IPS DF 4.7 (cell line): ENCODE measurements around the gene CALY.

ENCODE experiments used
- DNase-seq: peaks from one replicate; pipeline ENCODE4 v3.0.0-alpha.2; 2013; ENCODE audit warnings: low spot score; ENCODE audit errors: extremely low read depth

CALY gene

DNA sequence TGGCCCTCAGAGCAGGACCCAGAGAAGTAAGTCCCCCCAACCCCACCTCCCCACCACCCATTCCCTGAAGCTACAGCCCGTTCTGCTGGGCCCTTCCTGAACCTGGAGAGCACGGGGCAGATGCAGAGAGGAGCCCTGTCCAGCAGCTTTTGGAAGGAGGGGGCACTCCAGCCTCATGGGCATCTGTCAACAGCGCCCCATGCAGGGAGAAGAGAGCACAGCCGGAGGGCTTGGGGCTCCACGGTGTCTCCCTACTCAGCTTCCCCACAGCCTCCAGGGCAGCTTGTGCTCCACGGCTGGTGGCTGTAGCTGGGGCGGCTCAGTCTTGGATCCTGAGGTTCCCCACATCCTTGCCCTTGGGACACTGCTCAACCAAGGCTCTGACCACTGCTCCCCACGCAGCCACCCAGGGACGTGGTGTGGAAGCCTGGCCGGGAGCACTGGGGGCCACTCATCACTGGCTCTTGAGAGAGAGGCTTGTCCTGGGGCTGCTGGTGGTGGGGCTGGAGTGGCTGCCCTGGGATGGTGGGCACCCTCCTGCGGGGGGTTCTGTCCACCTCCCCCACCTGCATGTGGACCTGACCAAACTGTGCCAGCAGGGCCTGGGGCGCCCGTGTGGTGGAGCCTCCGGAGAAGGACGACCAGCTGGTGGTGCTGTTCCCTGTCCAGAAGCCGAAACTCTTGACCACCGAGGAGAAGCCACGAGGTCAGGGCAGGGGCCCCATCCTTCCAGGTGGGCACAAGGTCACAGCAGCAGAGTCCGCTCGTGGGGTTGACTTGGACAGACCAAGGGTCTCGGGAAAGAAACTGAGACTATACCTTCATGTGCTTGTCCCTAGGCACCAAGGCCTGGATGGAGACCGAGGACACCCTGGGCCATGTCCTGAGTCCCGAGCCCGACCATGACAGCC lies 15.0 kb upstream of the CALY start:
- no peak for DNase-seq

DNA sequence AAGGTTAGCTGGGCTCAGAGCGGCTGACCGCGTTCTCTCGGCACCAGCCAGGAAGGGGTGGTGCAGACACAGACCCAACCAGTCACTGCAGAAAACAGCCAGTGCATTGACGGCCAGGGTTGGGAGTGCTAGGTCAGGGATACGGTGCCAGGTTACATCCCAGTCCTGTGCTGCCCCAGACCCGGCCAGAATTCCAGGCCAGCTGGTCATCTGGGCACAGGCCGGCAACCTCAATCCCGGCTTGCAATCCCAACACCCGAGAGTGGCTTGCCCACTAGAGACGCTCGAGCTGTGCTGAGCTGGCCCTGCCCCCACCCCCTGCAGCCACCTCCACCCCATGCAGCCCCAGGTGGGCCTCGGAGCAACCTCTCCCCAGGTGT lies 14.2 kb upstream of the CALY start:
- no peak for DNase-seq

DNA sequence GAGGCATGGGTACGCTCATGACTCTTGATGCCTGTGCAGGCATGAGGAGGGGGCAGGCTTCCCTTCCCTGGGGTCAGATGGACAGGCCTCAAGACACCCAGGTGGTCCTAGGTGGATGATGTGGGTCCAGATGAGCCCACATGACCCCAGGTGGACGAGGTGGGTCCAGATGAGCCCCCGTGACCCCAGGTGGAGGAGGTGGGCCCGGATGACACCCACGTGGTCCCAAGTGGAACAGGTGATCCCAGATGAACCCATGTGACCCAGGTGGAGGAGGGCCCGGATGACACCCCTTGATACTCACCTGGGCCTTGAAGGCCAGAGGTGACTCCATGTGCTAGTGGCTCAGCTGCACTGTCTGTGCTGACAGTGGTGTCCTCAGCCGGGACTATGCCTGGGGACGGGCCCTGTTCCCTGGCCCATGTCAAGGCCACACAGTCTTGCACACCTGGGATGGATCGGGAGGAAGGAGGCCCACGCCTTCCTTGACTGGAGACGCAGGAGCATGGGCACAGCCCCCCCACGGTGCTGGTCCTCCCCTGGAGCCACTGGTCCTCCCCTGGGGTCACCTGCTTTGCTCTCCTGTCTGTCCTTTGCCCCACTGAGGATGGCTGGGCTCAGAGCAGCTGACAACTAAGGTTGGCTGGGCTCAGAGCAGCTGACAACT lies 13.7 kb upstream of the CALY start:
- no peak for DNase-seq

DNA sequence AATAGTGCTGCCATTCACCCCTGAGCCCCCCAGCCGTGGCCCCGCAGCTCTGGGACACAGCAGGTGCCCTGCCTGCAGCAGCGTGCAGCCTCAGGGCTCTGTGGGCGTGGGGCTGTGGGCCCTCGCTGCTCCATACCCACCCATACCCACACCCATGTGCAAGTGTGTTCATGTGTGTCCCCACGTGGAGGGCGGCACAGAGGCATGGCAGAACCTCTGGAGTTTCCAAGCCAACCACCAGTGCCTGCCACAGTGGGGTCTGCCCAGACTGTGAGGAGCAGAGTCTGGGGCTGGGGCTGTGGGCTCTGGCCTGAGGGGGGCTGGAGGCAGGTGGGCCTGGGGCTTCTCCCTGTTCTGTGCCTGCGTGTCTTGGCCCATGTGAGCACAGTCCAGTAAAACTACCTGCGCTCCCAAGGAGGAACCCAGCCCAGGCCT lies 12.9 kb upstream of the CALY start:
- DNase-seq, result no peak

DNA sequence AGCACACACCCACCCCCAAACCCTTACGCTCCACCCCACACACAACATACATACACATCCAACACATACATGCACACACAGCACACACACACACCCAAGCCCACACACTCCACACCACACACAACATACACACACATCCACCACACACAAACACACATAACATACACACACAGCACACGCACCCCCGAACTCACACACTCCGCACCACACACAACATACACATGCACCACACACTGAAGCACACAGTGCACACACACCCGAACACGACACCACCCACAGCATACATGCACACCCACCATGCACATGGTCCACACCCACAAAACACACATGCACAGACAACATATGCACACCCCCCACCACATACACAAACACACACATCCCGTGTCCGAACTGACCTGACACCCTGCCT lies 12.5 kb upstream of the CALY start:
- no peak for DNase-seq

DNA sequence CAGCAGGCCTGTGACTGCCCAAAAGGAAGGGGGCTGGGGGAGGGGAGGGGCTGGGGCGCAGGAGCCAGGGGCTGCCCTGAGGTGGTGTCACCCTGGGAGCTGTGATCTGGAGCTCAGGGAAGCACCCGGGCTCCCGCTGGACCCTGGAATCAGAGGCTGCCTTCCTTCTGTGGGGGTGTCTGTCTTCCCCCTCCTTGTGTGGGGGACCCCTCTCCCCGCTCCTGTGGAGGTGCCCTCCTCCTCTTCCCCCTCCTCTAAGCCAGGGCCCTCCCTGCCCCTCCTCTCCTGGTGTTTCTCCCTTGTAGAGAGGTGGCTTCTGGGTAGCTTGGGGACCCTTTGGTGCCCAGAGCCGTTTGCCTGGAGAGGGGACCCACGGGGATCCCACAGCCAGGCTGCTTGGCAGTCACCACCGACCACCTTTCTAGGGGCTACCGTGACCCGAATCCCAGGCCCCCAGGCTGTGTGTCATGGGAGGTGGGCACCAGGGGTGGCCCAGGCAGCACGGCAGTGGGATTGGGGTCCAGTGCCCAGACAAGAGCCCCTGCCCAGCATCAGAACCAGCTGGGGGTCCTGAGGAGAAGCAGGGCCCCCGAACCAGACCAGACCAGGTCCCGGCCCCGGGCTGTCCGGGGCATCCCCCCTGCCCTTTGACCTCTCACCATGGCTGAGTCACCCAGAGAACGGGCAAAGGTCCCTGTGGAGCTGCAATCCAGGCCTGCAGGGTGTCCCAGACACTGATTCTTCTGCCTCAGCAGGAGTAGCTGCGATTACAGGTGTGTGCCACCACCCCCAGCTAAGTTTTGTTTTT lies 11.2 kb upstream of the CALY start:
- no peak for DNase-seq

GRCh38 chr10:133346413-133346812 lies 9.7 kb upstream of the CALY start:
- DNase-seq, result no peak

DNA sequence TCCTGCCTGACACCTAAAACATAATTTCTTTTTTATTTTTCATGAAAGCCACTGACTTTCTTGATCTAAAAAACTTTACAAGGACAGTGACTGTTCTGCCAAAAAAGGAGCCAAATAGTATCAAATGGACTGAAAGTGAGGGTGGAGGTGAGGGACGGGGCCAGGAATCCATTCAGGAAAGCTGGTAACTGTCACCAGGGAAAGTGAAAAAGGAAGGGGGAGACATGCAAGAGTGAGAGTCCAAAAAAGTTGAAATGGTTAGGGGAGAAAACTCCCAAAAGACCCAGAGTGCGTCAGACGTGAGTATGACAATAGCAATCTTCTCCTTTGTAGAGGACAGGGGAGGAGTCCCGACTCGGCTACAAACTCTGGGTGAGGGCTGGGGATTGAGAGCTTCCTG lies 7.5 kb upstream of the CALY start:
- no peak for DNase-seq

GRCh38 chr10:133343558-133343957 lies 6.9 kb upstream of the CALY start:
- DNase-seq, result no peak

- no peak for DNase-seq
Measured at GRCh38 chr10:133342942-133343341, 6.2 kb upstream of the CALY start.

- no peak for DNase-seq
Measured at GRCh38 chr10:133341983-133342382, 5.3 kb upstream of the CALY start.

DNA sequence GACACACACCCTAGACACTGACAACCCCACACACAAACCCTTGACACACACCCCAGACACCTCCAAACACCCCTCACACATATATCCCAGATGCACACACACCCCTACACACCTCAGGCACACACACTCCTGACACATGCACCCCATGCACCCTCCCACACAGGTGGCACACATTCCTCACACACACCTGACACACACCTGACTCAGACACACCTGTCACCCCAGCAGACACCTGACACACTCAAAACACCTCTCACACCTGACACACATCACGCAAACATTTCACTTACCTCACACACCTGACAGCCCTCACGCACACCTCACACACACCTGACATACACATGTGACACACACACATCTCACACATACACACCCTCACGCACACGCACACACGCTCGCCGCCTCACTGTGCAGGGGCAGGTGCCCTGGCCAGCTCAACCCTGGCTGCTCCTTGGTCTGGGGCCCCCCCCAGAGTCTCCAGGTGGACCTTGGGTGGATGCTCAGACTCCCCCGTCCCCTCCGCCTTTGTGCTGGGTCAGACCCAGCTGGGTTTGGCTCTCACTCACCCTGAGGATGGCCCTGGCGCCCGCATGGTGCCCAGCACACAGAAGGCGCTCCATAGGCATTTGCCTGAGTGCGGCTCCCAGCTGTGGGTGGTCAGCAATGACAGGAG lies 3.1 kb upstream of the CALY start:
- DNase-seq, result no peak

GRCh38 chr10:133338080-133339071 lies 1.7 kb upstream of the CALY start:
- DNase-seq, result no peak

DNA sequence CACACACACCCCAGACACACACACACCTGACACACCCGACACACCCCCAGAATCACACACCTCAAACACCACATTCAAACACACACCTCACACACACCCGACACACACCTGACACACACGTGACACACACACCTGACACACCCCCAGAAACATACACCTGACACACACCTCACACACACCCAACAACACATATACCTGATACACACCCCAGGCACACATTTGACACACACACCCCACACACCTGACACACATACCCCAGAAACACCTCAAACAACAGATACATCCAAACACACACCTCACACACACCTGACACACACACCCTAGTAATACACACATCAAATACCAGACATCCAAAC lies 652 bp upstream of the CALY start:
- no peak for DNase-seq

DNA sequence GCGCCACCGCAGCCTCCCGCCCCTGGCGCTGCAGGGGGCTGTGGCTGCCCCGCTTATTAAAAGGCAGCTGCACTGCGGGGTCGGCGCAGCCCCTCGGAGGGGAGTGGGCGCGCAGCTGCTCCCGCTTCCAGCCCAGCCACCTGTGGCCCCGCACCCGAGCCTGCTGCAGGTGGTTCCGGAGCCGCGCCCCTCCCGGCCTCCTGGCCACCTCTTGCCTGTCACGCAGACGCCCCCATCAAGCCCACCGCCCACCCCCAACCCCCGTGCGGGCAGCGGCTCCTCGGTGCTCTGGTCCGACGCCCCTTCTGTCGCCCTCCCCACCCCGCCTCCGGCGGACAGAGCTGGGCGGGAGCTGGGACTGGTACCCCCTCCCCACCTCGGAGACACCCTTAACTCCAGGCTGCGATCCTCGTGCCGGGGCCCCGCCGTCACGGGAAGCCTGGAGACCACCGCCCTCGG lies 549 bp downstream of the CALY start:
- DNase-seq, result no peak

GRCh38 chr10:133335246-133336117 lies 1.2 kb downstream of the CALY start:
- no peak for DNase-seq

GRCh38 chr10:133334503-133335245 lies 2.0 kb downstream of the CALY start:
- no peak for DNase-seq

DNA sequence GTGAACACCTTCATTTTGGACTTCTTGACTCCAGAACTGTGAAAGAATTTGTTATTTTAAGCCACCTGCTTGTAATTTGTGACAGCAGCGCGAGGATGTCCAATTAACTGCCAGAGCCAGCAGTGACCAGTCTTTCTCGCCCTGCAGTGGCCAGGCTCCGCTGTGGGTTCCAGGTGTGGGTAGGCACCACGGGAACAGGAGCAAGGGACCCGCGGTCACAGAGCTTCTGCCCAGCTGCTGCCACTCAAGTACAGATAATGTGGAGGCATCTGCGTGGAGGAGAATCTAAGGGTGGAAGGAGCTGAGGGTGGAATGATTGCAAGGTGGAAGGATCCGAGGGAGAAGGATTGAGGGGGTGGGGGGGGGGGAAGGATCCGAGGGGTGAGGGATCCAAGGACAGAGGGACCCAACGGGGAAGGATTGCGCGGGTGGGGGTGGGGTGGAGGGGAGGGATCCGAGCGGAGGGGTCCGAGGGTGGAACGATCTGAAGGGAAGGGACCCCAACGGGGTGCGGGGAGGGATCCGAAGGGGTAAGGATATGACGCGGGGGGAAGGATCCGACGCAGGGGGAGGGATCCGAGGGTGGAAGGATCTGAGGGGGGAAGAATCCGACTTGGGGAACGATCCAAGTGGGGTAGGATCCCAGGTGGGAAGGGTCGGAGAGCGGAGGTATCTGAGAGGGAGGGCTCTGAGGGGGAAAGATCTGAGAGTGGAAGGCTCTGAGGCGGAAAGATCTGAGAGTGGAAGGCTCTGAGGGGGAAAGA lies 3.6 kb downstream of the CALY start:
- DNase-seq, result no peak
